WTC11 (cell line): Measurements from ENCODE around the gene UBE2K. TPM values are rescaled to one million over a fixed set of nuclear protein-coding genes. Genes with fewer than 3 reads are reported as not detected.
A peak's percentile ranks its signal among the peaks of the same experiment; 100 is the strongest.

Experiments
- ATAC-seq: fragments of 200-7000 bp; cut with Tn5 transposase; 2 replicates; pipeline ENCODE4 v1.10.0; 2021; ENCODE audit warnings: mild to moderate bottlenecking, moderate library complexity
- CTCF ChIA-PET: fragments of 300-600 bp; sonication (Branson Sonifier 250); formaldehyde crosslinking; loops from one replicate; lab custom pipeline; 2021; ENCODE audit warnings: antibody characterized with exemption; lab: Charles Lee
- POLR2A ChIA-PET: fragments of 350-600 bp; sonication (Branson Sonifier 250); formaldehyde crosslinking; loops from one replicate; lab custom pipeline; 2021; ENCODE audit warnings: antibody characterized with exemption; lab: Charles Lee
- DNase-seq: peaks from one replicate; pipeline ENCODE4 v3.0.0; 2021; ENCODE audit warnings: low spot score
- H3K27ac Mint-ChIP-seq: 2 replicates; pipeline ENCODE4 v1.8.0; 2021; ENCODE audit warnings: mixed read lengths
- H3K27me3 Mint-ChIP-seq: 2 replicates; pipeline ENCODE4 v1.8.0; 2021; ENCODE audit warnings: low read depth, mild to moderate bottlenecking, moderate library complexity, mixed read lengths
- H3K36me3 Mint-ChIP-seq: 2 replicates; pipeline ENCODE4 v1.8.0; 2021; ENCODE audit warnings: mixed read lengths
- H3K4me1 Mint-ChIP-seq: 2 replicates; pipeline ENCODE4 v1.8.0; 2022; ENCODE audit warnings: mixed read lengths
- H3K4me3 Mint-ChIP-seq: 2 replicates; pipeline ENCODE4 v1.8.0; 2021; ENCODE audit warnings: mild to moderate bottlenecking, moderate library complexity, mixed read lengths
- H3K9me3 Mint-ChIP-seq: 2 replicates; pipeline ENCODE4 v1.8.0; 2021; ENCODE audit warnings: mixed read lengths
- ATF6 ChIP-seq: sonication (generic); formaldehyde crosslinking; IDR thresholded peaks from 2 replicates; pipeline ENCODE4 v1.8.1; 2023; ENCODE audit warnings: mild to moderate bottlenecking, missing genetic modification reagents
- ETV6 ChIP-seq: sonication (generic); formaldehyde crosslinking; IDR thresholded peaks from 2 replicates; pipeline ENCODE4 v1.8.1; 2022; ENCODE audit warnings: mild to moderate bottlenecking, missing genetic modification reagents
- FOXJ3 ChIP-seq: sonication (generic); formaldehyde crosslinking; IDR thresholded peaks from 2 replicates; pipeline ENCODE4 v1.9.0; 2021; ENCODE audit warnings: missing genetic modification reagents, mild to moderate bottlenecking, borderline replicate concordance
- GRHL2 ChIP-seq: fragments of 250-450 bp; sonication (Bioruptor Pico); IDR thresholded peaks from 2 replicates; pipeline ENCODE4 v1.8.0; 2022; ENCODE audit warnings: mild to moderate bottlenecking, moderate library complexity; ENCODE audit not compliant: insufficient replicate concordance, severe bottlenecking
- JAZF1 ChIP-seq: fragments of 250-450 bp; sonication (Bioruptor Pico); IDR thresholded peaks from 2 replicates; pipeline ENCODE4 v1.9.0; 2021; ENCODE audit warnings: moderate library complexity, mild to moderate bottlenecking, inconsistent platforms
- NR2C2 ChIP-seq: sonication (generic); formaldehyde crosslinking; IDR thresholded peaks from 2 replicates; pipeline ENCODE4 v1.8.0; 2022; ENCODE audit warnings: mild to moderate bottlenecking, missing genetic modification reagents
- SMAD3 ChIP-seq: sonication (generic); formaldehyde crosslinking; IDR thresholded peaks from 2 replicates; pipeline ENCODE4 v1.8.0; 2022; ENCODE audit warnings: missing genetic modification reagents, mild to moderate bottlenecking, borderline replicate concordance
- SMAD4 ChIP-seq: sonication (generic); formaldehyde crosslinking; IDR thresholded peaks from 2 replicates; pipeline ENCODE4 v1.8.0; 2022; ENCODE audit warnings: mild to moderate bottlenecking, missing genetic modification reagents
- ZBTB21 ChIP-seq: sonication (generic); formaldehyde crosslinking; IDR thresholded peaks from 2 replicates; pipeline ENCODE4 v1.8.1; 2023; ENCODE audit warnings: mild to moderate bottlenecking, missing genetic modification reagents, borderline replicate concordance
- ZNF121 ChIP-seq: sonication (generic); formaldehyde crosslinking; IDR thresholded peaks from 2 replicates; pipeline ENCODE4 v1.8.0; 2023; ENCODE audit warnings: missing genetic modification reagents
- ZNF138 ChIP-seq: sonication (generic); formaldehyde crosslinking; conservative IDR thresholded peaks from 2 replicates; pipeline ENCODE4 v1.8.1; 2022; ENCODE audit warnings: mild to moderate bottlenecking, moderate library complexity, missing genetic modification reagents
- ZNF219 ChIP-seq: sonication (generic); formaldehyde crosslinking; IDR thresholded peaks from 2 replicates; pipeline ENCODE4 v1.8.0; 2023; ENCODE audit warnings: missing genetic modification reagents, mild to moderate bottlenecking, borderline replicate concordance
- ZNF317 ChIP-seq: sonication (generic); formaldehyde crosslinking; IDR thresholded peaks from 2 replicates; pipeline ENCODE4 v1.8.1; 2023; ENCODE audit warnings: low read depth, mild to moderate bottlenecking, moderate library complexity, missing genetic modification reagents, borderline replicate concordance
- ZNF396 ChIP-seq: fragments of 250-450 bp; sonication (Bioruptor Pico); IDR thresholded peaks from 2 replicates; pipeline ENCODE4 v1.8.0; 2021; ENCODE audit warnings: mild to moderate bottlenecking, moderate library complexity, borderline replicate concordance
- total RNA-seq: library from RNA; stranded (reverse); gene quantifications from 3 replicates; pipeline ENCODE4 v1.2.3, GENCODE V29; 2021
- TF ChIP-seq, protein P1 (sequence below): sonication (generic); formaldehyde crosslinking; IDR thresholded peaks from 2 replicates; pipeline ENCODE4 v1.8.1; 2022; ENCODE audit warnings: missing genetic modification reagents, borderline replicate concordance
- TF ChIP-seq, protein P2 (sequence below): sonication (generic); formaldehyde crosslinking; IDR thresholded peaks from 2 replicates; pipeline ENCODE4 v1.8.1; 2022; ENCODE audit warnings: low read depth, missing genetic modification reagents, borderline replicate concordance
- TF ChIP-seq, protein P3 (sequence below): sonication (generic); formaldehyde crosslinking; IDR thresholded peaks from 2 replicates; pipeline ENCODE4 v1.8.0; 2022; ENCODE audit warnings: mild to moderate bottlenecking, missing genetic modification reagents
- TF ChIP-seq, protein P4 (sequence below): sonication (generic); formaldehyde crosslinking; conservative IDR thresholded peaks from 2 replicates; pipeline ENCODE4 v1.8.1; 2022; ENCODE audit warnings: mild to moderate bottlenecking, missing genetic modification reagents
- TF ChIP-seq, protein P5 (sequence below): sonication (generic); formaldehyde crosslinking; IDR thresholded peaks from 2 replicates; pipeline ENCODE4 v1.8.1; 2022; ENCODE audit warnings: mild to moderate bottlenecking, missing genetic modification reagents, moderate library complexity, borderline replicate concordance
- TF ChIP-seq, protein P6 (sequence below): fragments of 250-450 bp; sonication (Bioruptor Pico); conservative IDR thresholded peaks from 2 replicates; pipeline ENCODE4 v1.9.0; 2021; ENCODE audit warnings: mild to moderate bottlenecking
- TF ChIP-seq, protein P7 (sequence below): sonication (generic); formaldehyde crosslinking; IDR thresholded peaks from 2 replicates; pipeline ENCODE4 v1.8.0; 2023; ENCODE audit warnings: missing genetic modification reagents

UBE2K gene
- total RNA-seq, 1 experiment from 2014 or later: 135 TPM

GRCh38 chr4:39802005-39802404 lies 104.1 kb downstream of the UBE2K start:
- no peak overlapping the region for H3K4me3 Mint-ChIP-seq
- H3K36me3 Mint-ChIP-seq: no peaks in the 10 kb centered on the region
- ChIA-PET POLR2A (interaction anchor here (0.7 kb wide), 1 partner anchor 168 kb away, joined by 3 read pairs; no protein-coding TSS in a partner anchor), CTCF (no interaction called here)
- H3K27me3 Mint-ChIP-seq: no peaks in the 10 kb centered on the region
- H3K9me3 Mint-ChIP-seq: no peaks in the 10 kb centered on the region
- DNase-seq (no peak), ATAC-seq (no peak)
- no peaks in the 10 kb centered on the region for H3K4me1 Mint-ChIP-seq
- TF ChIP-seq ZNF121 (CRISPR knock-in tag) (peak; percentile 69; the same call in 1 of the 2 replicates), ZBTB21 (CRISPR knock-in tag) (no peak)
- TF ChIP-seq, protein P1, sequence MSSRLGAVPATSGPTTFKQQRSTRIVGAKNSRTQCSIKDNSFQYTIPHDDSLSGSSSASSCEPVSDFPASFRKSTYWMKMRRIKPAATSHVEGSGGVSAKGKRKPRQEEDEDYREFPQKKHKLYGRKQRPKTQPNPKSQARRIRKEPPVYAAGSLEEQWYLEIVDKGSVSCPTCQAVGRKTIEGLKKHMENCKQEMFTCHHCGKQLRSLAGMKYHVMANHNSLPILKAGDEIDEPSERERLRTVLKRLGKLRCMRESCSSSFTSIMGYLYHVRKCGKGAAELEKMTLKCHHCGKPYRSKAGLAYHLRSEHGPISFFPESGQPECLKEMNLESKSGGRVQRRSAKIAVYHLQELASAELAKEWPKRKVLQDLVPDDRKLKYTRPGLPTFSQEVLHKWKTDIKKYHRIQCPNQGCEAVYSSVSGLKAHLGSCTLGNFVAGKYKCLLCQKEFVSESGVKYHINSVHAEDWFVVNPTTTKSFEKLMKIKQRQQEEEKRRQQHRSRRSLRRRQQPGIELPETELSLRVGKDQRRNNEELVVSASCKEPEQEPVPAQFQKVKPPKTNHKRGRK (CRISPR knock-in tag): no peak
- TF ChIP-seq, protein P2, sequence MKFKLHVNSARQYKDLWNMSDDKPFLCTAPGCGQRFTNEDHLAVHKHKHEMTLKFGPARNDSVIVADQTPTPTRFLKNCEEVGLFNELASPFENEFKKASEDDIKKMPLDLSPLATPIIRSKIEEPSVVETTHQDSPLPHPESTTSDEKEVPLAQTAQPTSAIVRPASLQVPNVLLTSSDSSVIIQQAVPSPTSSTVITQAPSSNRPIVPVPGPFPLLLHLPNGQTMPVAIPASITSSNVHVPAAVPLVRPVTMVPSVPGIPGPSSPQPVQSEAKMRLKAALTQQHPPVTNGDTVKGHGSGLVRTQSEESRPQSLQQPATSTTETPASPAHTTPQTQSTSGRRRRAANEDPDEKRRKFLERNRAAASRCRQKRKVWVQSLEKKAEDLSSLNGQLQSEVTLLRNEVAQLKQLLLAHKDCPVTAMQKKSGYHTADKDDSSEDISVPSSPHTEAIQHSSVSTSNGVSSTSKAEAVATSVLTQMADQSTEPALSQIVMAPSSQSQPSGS (CRISPR knock-in tag): no peak
- H3K27ac Mint-ChIP-seq: no peak overlapping the region

DNA sequence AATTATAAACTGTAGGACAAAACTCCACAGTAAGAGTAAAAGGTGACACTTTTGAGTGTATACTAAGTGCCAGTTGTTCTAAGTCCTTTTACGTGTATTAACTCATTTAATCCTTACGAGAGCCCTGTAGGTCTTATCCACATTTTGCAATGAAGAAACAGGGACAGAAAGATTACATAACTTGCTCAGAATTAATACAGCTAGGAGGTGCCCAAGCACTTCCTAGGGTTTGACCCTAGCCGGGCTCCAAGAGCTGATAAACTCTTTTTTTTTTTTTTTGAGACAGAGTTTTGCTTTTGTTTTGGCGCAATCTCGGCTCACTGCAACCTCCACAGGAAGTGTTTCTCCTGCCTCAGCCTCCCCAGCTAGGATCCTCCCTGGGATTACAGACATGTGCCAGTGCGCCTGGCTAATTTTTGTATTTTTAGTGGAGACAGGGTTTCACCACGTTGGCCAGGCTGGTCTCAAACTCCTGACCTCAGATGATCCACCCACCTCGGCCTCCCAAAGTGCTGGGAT lies 110.4 kb downstream of the UBE2K start:
- Mint-ChIP-seq H3K4me1 (no peaks in the 10 kb centered on the region), H3K4me3 (no peak overlapping the region), H3K9me3 (peaks cover 12% of the 10 kb centered on the region), H3K36me3 (peaks cover 8% of the 10 kb centered on the region), H3K27me3 (no peaks in the 10 kb centered on the region; the same call in 1 of the 2 replicates), H3K27ac (no peak overlapping the region)
- TF ChIP-seq ZNF138 (CRISPR knock-in tag) (no peak), SMAD3 (CRISPR knock-in tag) (no peak), ETV6 (no peak), ZNF219 (CRISPR knock-in tag) (no peak), FOXJ3 (CRISPR knock-in tag) (no peak), ZNF396 (CRISPR knock-in tag) (no peak), ATF6 (no peak), ZNF317 (CRISPR knock-in tag) (no peak), JAZF1 (CRISPR knock-in tag) (no peak), GRHL2 (CRISPR knock-in tag) (no peak), SMAD4 (CRISPR knock-in tag) (no peak), NR2C2 (CRISPR knock-in tag) (no peak)
- TF ChIP-seq, protein P3, sequence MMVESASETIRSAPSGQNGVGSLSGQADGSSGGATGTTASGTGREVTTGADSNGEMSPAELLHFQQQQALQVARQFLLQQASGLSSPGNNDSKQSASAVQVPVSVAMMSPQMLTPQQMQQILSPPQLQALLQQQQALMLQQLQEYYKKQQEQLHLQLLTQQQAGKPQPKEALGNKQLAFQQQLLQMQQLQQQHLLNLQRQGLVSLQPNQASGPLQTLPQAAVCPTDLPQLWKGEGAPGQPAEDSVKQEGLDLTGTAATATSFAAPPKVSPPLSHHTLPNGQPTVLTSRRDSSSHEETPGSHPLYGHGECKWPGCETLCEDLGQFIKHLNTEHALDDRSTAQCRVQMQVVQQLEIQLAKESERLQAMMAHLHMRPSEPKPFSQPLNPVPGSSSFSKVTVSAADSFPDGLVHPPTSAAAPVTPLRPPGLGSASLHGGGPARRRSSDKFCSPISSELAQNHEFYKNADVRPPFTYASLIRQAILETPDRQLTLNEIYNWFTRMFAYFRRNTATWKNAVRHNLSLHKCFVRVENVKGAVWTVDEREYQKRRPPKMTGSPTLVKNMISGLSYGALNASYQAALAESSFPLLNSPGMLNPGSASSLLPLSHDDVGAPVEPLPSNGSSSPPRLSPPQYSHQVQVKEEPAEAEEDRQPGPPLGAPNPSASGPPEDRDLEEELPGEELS (CRISPR knock-in tag): no peak
- TF ChIP-seq, protein P4, sequence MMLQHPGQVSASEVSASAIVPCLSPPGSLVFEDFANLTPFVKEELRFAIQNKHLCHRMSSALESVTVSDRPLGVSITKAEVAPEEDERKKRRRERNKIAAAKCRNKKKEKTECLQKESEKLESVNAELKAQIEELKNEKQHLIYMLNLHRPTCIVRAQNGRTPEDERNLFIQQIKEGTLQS (CRISPR knock-in tag): no peak
- TF ChIP-seq, protein P5, sequence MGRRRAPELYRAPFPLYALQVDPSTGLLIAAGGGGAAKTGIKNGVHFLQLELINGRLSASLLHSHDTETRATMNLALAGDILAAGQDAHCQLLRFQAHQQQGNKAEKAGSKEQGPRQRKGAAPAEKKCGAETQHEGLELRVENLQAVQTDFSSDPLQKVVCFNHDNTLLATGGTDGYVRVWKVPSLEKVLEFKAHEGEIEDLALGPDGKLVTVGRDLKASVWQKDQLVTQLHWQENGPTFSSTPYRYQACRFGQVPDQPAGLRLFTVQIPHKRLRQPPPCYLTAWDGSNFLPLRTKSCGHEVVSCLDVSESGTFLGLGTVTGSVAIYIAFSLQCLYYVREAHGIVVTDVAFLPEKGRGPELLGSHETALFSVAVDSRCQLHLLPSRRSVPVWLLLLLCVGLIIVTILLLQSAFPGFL (CRISPR knock-in tag): no peak
- TF ChIP-seq, protein P6, sequence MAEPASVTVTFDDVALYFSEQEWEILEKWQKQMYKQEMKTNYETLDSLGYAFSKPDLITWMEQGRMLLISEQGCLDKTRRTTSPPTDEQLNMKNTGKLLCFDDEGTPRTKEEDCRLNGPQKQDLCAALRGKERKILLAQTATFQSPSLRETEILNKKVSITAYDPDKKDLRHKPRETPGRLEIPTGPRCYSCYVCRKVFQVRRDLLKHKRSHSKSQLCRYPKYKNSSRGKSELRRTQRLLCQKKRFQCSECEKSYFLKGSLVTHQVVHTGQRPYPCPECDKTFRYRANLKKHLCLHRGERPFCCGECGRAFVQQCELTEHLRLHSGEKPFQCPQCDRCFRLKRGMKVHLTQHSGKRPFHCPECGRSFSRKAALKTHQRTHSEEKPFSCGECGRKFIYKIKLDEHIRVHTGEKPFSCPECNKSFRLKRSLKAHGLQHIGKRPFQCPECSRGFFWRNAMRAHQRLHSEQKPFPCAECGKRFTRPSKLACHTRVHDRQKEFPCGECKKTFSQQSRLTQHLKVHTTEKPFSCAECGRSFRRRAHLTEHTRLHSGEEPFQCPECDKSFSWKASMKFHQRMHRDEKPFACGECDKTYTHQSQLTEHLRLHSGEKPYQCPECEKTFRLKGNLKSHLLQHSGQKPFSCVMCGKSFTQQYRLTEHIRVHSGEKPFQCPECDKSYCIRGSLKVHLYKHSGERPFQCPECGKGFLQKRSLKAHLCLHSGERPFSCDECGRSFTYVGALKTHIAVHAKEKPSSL: no peak
- TF ChIP-seq, protein P7, sequence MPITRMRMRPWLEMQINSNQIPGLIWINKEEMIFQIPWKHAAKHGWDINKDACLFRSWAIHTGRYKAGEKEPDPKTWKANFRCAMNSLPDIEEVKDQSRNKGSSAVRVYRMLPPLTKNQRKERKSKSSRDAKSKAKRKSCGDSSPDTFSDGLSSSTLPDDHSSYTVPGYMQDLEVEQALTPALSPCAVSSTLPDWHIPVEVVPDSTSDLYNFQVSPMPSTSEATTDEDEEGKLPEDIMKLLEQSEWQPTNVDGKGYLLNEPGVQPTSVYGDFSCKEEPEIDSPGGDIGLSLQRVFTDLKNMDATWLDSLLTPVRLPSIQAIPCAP: no peak
- ATAC-seq (no peak), DNase-seq (no peak)
- ChIA-PET POLR2A (no interaction called here), CTCF (interaction anchor here (0.7 to 1.0 kb wide), 4 partner anchors 10 to 1168 kb away, joined by 3 read pairs; no protein-coding TSS in a partner anchor)
